GM12872 (cell line): Measurements from ENCODE around the gene TARDBP.

Source experiments
- TF ChIP-seq, protein P1 (sequence below): IDR thresholded peaks from 3 replicates; pipeline ENCODE4 v1.5.1; 2011; ENCODE audit warnings: low read depth, mild to moderate bottlenecking, low read length, moderate library complexity; ENCODE audit not compliant: insufficient read depth

TARDBP gene

DNA sequence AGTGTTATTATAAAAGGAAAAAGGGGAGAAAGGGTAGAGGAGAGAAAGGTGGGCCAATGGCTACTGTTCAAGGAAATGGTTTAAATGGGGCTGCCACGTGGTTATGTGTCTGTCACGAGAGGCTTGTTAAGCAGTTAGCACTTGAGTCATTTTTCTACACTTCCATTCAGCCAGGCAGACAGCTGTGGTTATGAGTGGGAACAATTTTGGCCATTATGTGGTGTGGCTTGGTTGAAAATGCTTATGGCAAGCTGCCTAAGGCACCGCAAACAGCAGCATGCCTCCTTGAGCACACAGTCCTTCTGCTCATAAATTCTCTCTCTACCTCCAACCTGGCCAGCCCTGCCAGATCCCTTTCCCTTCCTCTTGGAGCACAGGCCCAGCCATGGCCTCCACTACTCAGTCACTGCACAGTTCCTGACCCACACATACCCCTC is 50.5 kb downstream of the TARDBP start:
- TF ChIP-seq, protein P1, sequence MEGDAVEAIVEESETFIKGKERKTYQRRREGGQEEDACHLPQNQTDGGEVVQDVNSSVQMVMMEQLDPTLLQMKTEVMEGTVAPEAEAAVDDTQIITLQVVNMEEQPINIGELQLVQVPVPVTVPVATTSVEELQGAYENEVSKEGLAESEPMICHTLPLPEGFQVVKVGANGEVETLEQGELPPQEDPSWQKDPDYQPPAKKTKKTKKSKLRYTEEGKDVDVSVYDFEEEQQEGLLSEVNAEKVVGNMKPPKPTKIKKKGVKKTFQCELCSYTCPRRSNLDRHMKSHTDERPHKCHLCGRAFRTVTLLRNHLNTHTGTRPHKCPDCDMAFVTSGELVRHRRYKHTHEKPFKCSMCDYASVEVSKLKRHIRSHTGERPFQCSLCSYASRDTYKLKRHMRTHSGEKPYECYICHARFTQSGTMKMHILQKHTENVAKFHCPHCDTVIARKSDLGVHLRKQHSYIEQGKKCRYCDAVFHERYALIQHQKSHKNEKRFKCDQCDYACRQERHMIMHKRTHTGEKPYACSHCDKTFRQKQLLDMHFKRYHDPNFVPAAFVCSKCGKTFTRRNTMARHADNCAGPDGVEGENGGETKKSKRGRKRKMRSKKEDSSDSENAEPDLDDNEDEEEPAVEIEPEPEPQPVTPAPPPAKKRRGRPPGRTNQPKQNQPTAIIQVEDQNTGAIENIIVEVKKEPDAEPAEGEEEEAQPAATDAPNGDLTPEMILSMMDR: no peak

DNA sequence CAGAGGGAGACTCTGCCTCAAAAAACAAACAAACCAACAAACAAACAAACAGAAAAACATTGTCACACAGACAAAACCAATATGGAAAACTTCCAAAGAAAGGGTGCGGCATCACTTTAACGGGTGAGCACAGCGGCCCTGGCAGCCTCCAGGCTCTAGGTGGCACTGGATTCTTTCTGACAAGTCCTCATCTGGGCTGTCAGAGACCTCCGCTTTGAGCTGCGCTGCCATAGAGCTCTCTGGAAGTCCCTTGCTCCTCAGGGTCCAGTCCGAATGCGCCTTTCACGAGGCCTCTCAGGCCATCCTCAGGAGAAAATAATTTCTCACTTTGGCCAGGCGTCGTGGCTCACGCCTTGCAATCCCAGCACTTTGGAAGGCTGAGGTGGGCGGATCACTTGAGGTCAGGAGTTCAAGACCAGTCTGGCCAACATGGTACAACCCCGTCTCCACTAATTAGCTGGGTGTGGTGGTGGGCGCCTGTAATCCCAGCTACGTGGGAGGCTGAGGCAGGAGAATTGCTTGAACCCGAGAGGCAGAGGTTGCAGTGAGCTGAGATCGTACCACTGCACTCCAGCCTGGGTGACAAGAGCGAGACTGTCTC is 51.6 kb downstream of the TARDBP start:
- TF ChIP-seq, protein P1: 0 out of 3 replicates have a peak, but pooled peaks have one; percentile 18

DNA sequence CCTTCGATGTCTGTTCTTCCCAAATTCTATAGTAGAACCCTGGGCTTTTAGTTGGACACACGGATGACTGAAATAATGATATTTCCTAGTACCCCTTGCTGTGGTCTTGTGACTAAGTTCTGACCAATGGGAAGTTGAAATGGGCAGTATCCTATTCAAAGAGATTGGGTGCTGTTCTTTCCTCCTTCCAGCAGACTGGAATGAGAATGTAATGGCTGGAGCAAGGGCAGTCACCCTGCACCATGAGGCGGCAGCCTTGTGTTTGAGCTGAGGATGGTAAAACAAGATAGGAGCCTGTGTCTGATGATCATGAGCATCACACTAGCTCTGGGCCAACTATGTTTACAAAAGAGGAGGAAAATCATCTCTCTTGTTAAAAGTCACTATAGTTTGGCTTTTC is 52.5 kb downstream of the TARDBP start:
- TF ChIP-seq, protein P1: no peak

DNA sequence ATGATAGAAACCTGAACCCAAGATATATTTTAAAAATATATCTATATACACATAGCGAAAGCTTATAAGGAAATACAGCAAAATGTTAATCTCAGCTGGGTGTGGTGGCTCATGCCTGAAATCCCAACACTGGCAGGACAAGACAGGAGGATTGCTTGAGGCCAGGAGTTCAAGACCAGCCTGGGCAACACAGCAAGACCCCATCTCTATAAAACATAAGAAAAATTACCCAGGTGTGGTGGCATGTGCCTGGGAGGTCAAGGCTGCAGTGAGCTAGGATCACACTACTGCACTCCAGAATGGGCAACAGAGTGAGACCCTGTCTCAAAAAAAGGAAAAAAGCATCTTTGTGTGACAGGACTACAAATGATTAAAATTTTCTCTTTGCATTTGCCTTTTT is 53.3 kb downstream of the TARDBP start:
- TF ChIP-seq, protein P1: no peak

DNA sequence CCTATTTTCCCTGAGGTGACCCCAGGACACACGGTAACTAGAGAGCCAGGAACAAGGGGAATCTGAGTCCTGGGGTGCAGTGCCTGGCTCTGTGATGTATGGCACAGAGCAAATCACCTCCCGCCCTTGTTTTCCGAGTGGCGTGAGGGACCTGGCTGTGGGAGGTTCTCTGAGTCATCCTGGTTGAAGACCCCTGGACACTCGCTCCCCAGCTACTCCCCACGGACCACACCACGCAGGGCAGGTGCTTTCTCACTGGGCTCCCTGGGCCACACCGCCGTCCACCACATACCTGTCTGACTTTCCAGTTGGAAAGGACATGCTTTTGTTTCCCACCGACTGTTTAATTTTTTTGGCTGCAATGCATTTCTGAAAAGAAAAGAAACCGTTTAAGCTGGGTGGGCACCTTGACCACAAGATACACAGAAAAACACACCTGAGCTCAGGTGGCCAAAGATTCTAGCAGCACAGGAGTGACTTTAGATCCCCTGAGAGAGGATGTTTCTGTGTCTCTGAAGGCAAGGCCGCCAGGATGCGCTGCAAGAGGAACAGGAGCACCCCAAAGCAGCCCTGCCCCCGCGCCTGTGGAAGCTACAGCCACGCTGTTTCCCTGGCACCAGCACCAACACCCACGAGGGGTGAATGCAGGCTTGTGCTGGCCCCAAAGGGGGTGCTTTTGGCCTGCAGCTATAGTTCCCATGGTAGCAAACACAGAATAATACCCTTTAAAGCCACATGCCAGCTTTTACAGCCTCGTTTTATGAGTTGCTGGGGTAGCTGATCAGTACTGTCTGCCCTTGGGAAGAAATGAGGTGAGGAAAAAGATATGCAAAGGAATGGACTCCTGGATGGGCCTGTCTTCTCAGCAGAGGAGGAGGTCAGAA is 55.5 kb downstream of the TARDBP start:
- TF ChIP-seq, protein P1: no peak

DNA sequence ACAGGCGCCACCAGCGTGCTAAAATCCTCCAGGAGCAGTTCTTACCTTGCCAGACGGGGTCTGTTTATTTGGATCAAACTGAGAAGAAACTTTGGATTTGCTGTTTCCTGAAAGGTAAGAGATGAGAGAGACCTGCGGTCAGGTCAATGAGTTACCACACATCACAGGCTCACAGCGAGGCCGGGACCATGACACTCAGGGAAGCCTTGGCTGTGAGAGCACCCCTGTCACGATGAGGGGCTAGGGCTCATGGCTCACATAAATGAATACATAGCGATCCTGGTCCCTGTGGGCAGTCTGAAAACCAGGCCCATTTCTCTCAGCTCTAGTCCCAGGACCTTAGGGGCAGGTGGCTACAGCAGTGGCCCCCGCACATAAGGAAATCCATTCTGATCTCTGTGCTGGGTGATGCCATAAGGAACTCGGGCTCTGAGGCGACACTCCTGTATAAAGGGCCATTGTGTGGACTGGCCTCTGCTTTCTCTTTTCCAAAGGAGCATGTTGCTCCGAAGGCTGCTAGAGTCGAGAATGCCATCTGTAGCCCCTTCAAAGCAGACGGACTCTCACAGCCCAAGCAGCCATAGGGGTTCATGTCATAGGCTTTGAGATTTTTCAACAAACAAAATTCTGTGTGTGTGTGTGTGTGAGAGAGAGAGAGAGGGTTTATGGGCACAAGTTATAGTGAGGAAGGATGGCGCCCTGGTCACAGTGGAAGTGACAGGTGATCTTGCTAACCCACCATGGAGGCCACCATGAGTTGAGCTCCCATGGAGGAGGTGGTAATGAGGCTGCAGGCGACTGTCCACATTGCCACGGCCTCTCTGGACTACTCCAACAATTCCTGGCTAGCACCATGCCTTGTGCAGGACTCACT is 56.4 kb downstream of the TARDBP start:
- TF ChIP-seq, protein P1: no peak

DNA sequence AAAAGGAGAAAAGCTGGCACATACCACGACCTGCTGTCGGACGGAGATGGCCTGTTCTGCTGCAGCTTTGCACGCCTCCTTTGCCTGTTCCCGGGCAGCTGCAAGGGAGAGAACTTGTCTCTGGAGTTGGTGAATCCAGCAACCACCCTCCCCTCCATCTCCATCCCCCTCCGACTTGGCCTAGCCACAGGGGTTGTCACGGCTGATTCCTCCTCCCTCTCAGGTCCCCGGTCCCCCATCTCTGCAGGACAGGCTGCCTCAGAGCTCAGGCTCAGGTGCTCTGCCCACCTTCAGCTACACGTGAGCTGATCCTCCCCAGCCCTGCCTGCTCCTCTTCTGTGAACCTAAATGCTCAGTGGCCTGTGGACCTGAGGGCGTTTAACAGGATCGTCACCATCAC is 58.4 kb downstream of the TARDBP start:
- TF ChIP-seq, protein P1: no peak
